SK-N-SH (cell line): Measurements from ENCODE around the gene OBP2B. TPM values are rescaled to one million over a fixed set of nuclear protein-coding genes. Genes with fewer than 3 reads are reported as not detected.

Experiments used
- CTCF ChIA-PET: fragments of 300-600, 350-600 bp; formaldehyde crosslinking; extraction: SDS; loops from one replicate; lab custom pipeline; 2021; lab: Yijun Ruan, JAX
- POLR2A ChIA-PET: fragments of 350-600 bp; sonication (Branson Sonifier 250); formaldehyde crosslinking; extraction: SDS; loops from one replicate; lab custom pipeline; 2020; ENCODE audit warnings: antibody characterized with exemption, inconsistent platforms; lab: Yijun Ruan, JAX
- DNase-seq: peaks from one replicate; pipeline ENCODE4 v3.0.0; 2012
- H2AFZ ChIP-seq: fragments of 200-600 bp; sonication (generic); 2 replicates; pipeline ENCODE4 v1.8.1; 2016; ENCODE audit warnings: antibody characterized with exemption, mild to moderate bottlenecking, low read depth
- H3F3A ChIP-seq: fragments of 200-600 bp; sonication (generic); replicated peaks from 2 replicates; pipeline ENCODE3; 2016; ENCODE audit warnings: antibody characterized with exemption, mild to moderate bottlenecking; ENCODE audit not compliant: insufficient read depth
- H3K27ac ChIP-seq, 2 experiments: fragments of 200-500 bp in 1 of 2; fragments of 200-600 bp in 1 of 2; sonication (Bioruptor generic) in 1 of 2; sonication (generic), shearing (Covaris generic) in 1 of 2; 2 replicates each; pipeline versions ENCODE4 v1.5.1 to v1.6.1; 2014 to 2016; ENCODE audit warnings: low read depth in 2 of 2, inconsistent platforms in 1 of 2, low read length in 1 of 2, mild to moderate bottlenecking in 1 of 2, mixed read lengths in 1 of 2
- H3K27me3 ChIP-seq: fragments of 200-600 bp; sonication (generic), shearing (Covaris generic); 2 replicates; pipeline ENCODE4 v1.6.1; 2016; ENCODE audit warnings: mixed run types; ENCODE audit not compliant: insufficient read depth
- H3K36me3 ChIP-seq, 2 experiments: fragments of 200-500 bp in 1 of 2; fragments of 200-600 bp in 1 of 2; sonication (Bioruptor generic) in 1 of 2; sonication (generic) in 1 of 2; replicated peaks in 1 of 2; 2 replicates each; pipeline versions ENCODE3 to v1.5.1; 2014 to 2016; ENCODE audit warnings: low read length in 1 of 2, mild to moderate bottlenecking in 1 of 2; ENCODE audit not compliant: insufficient read depth in 2 of 2, control insufficient read depth in 1 of 2
- H3K4me1 ChIP-seq, 2 experiments: fragments of 200-500 bp in 1 of 2; fragments of 200-600 bp in 1 of 2; sonication (Bioruptor generic) in 1 of 2; sonication (generic), shearing (Covaris generic) in 1 of 2; 2 replicates each; pipeline versions ENCODE4 v1.5.1 to v1.6.1; 2014 to 2016; ENCODE audit warnings: low read depth in 1 of 2, low read length in 1 of 2, mixed run types in 1 of 2; ENCODE audit not compliant: insufficient read depth in 2 of 2, control insufficient read depth in 1 of 2
- H3K4me2 ChIP-seq: fragments of 200-600 bp; sonication (generic), shearing (Covaris generic); 2 replicates; pipeline ENCODE4 v1.6.1; 2017; ENCODE audit warnings: mixed run types
- H3K4me3 ChIP-seq, 2 experiments: fragments of 200-500 bp in 1 of 2; fragments of 200-600 bp in 1 of 2; sonication (Bioruptor generic) in 1 of 2; sonication (generic), shearing (Covaris generic) in 1 of 2; 2 replicates each; pipeline versions ENCODE4 v1.5.1 to v1.8.1; 2014 to 2016; ENCODE audit warnings: low read depth in 2 of 2, inconsistent platforms in 1 of 2, low read length in 1 of 2, mild to moderate bottlenecking in 1 of 2, mixed read lengths in 1 of 2, moderate library complexity in 1 of 2
- H3K79me2 ChIP-seq: fragments of 200-600 bp; sonication (generic); 2 replicates; pipeline ENCODE4 v1.8.1; 2017; ENCODE audit warnings: mild to moderate bottlenecking; ENCODE audit not compliant: insufficient read depth
- H3K9ac ChIP-seq: fragments of 200-600 bp; sonication (generic); 2 replicates; pipeline ENCODE4 v1.6.1; 2017; ENCODE audit warnings: mixed run types
- H3K9me2 ChIP-seq: fragments of 200-600 bp; sonication (generic); 2 replicates; pipeline ENCODE4 v1.6.1; 2017; ENCODE audit warnings: mixed run types
- H3K9me3 ChIP-seq: fragments of 200-600 bp; sonication (generic); 2 replicates; pipeline ENCODE4 v1.6.1; 2017; ENCODE audit warnings: mixed run types, mild to moderate bottlenecking, moderate library complexity
- H4K20me1 ChIP-seq: fragments of 200-600 bp; sonication (generic); 2 replicates; pipeline ENCODE4 v1.6.1; 2017; ENCODE audit warnings: mild to moderate bottlenecking, mixed run types; ENCODE audit not compliant: insufficient read depth
- ELF1 ChIP-seq: IDR thresholded peaks from 2 replicates; pipeline ENCODE4 v1.4.0; 2012
- FOXM1 ChIP-seq: IDR thresholded peaks from 2 replicates; pipeline ENCODE4 v1.4.0; 2012; ENCODE audit warnings: low read depth, mild to moderate bottlenecking
- IRF3 ChIP-seq: fragments of 150-350 bp; IDR thresholded peaks from 2 replicates; pipeline ENCODE4 v1.6.1; 2016; ENCODE audit warnings: mild to moderate bottlenecking, low read depth, low read length
- JUND ChIP-seq: IDR thresholded peaks from 2 replicates; pipeline ENCODE4 v1.4.0; 2012
- MEF2A ChIP-seq: IDR thresholded peaks from 2 replicates; pipeline ENCODE4 v1.4.0; 2012; ENCODE audit warnings: low read depth, borderline replicate concordance
- MXI1 ChIP-seq: IDR thresholded peaks from 2 replicates; pipeline ENCODE4 v1.6.1; 2012; ENCODE audit warnings: mild to moderate bottlenecking, low read depth, low read length, improper control_type of control experiment
- NFIC ChIP-seq: IDR thresholded peaks from 2 replicates; pipeline ENCODE4 v1.4.0; 2012; ENCODE audit warnings: borderline replicate concordance
- REST ChIP-seq: IDR thresholded peaks from 2 replicates; pipeline ENCODE4 v1.6.1; 2012; ENCODE audit warnings: mild to moderate bottlenecking, low read depth, low read length, moderate library complexity
- SIN3A ChIP-seq: IDR thresholded peaks from 2 replicates; pipeline ENCODE4 v1.6.1; 2012; ENCODE audit warnings: low read depth, mild to moderate bottlenecking, low read length, moderate library complexity, borderline replicate concordance
- SMC3 ChIP-seq: IDR thresholded peaks from 2 replicates; pipeline ENCODE4 v1.6.1; 2012; ENCODE audit warnings: low read depth, low read length, improper control_type of control experiment
- TAF1 ChIP-seq: IDR thresholded peaks from 2 replicates; pipeline ENCODE4 v1.6.1; 2012; ENCODE audit warnings: low read depth, mild to moderate bottlenecking, low read length, moderate library complexity, borderline replicate concordance
- TCF12 ChIP-seq: IDR thresholded peaks from 2 replicates; pipeline ENCODE4 v1.4.0; 2012
- YY1 ChIP-seq: IDR thresholded peaks from 2 replicates; pipeline ENCODE4 v1.4.0; 2012; ENCODE audit warnings: low read depth, mild to moderate bottlenecking
- WGBS: methylation state at CpG from one replicate; pipeline ENCODE4 v1.1.6; 2017; ENCODE audit warnings: low lambda C conversion rate; 5-methylcytosine and 5-hydroxymethylcytosine counted together
- polyA plus RNA-seq, 3 experiments: library from polyadenylated mRNA; depleted of rRNA; stranded (reverse); fragments of >200 nt; gene quantifications; 2 replicates each; pipeline ENCODE4 v1.2.3, GENCODE V29; 2012
- TF ChIP-seq, protein P1 (sequence below): IDR thresholded peaks from 2 replicates; pipeline ENCODE4; 2012

Gene OBP2B
- polyA plus RNA-seq, 1 of the 3 experiments (the other 2 are of a cell fraction) = not detected

DNA sequence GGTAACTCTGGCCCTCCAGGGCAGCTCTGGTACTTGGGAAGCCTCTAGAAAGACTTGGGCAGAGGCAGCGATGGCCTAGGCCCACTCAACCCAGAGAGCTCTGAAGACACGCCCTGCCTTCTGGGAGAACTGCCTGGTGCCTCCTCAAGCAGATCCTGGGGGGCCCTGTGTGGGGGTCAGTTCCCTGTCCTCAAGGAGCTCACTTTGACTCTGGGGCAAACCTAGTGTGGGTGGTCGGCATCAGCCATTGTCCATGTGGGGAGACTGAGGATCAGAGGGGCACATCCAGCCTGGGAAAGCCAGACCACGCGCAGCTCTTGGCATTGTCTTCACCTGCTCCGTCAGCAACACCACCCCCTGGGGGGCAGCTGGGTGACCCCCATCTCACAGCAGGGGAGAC is 37.9 kb upstream of the OBP2B start:
- DNase-seq = peak; percentile 16
- no peaks in the 10 kb centered on the region for H4K20me1 ChIP-seq
- no peaks in the 10 kb centered on the region for H3K79me2 ChIP-seq
- WGBS = 59% methylated on average over 4 of the region's 6 CpGs
- no peak overlapping the region for H2AFZ ChIP-seq
- no peaks in the 10 kb centered on the region for H3K9me3 ChIP-seq
- no peak overlapping the region for H3K9ac ChIP-seq
- CTCF ChIA-PET = interaction anchor here (1.0 to 2.1 kb wide), 4 partner anchors 29 to 66 kb away, joined by 3 to 5 read pairs (median 3); no protein-coding TSS in a partner anchor
- H3K4me2 ChIP-seq = no peak overlapping the region
- no peak overlapping the region for H3K27ac ChIP-seq
- no peaks in the 10 kb centered on the region for H3K9me2 ChIP-seq
- H3F3A ChIP-seq = no peaks in the 10 kb centered on the region
- TF ChIP-seq TAF1 (no peak), YY1 (no peak), MXI1 (no peak), IRF3 (no peak), JUND (no peak), MEF2A (no peak), SIN3A (no peak), ELF1 (no peak), TCF12 (no peak), REST (no peak), FOXM1 (no peak), NFIC (no peak), SMC3 (no peak)
- TF ChIP-seq, protein P1, sequence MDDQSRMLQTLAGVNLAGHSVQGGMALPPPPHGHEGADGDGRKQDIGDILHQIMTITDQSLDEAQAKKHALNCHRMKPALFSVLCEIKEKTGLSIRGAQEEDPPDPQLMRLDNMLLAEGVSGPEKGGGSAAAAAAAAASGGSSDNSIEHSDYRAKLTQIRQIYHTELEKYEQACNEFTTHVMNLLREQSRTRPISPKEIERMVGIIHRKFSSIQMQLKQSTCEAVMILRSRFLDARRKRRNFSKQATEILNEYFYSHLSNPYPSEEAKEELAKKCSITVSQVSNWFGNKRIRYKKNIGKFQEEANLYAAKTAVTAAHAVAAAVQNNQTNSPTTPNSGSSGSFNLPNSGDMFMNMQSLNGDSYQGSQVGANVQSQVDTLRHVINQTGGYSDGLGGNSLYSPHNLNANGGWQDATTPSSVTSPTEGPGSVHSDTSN = no peak
- H3K27me3 ChIP-seq = peaks cover 32% of the 10 kb centered on the region
- H3K4me3 ChIP-seq = no peak overlapping the region
- POLR2A ChIA-PET = no interaction called here
- H3K36me3 ChIP-seq = no peaks in the 10 kb centered on the region
- H3K4me1 ChIP-seq = peaks cover 0 to 2% of the 10 kb centered on the region in 2 experiments; a peak in 1 of 4 replicates
